HG02763 (cell line): ENCODE data around the gene ROBO1.

Source experiments
- ATAC-seq: cut with Tn5 transposase; IDR thresholded peaks from one replicate; pipeline ENCODE4 v1.9.1; 2021; ENCODE audit warnings: mild to moderate bottlenecking, moderate library complexity; ENCODE audit not compliant: unreplicated experiment

Gene ROBO1

GRCh38 chr3:79385211-79385610 lies 382.6 kb downstream of the ROBO1 start:
- ATAC-seq: no peak

- ATAC-seq: no peak
These were observed 384.3 kb downstream of the ROBO1 start for GRCh38 chr3:79383402-79384012.

GRCh38 chr3:79380581-79380980 lies 387.2 kb downstream of the ROBO1 start:
- no peak for ATAC-seq

GRCh38 chr3:79378064-79378463 lies 389.7 kb downstream of the ROBO1 start:
- no peak for ATAC-seq

- no peak for ATAC-seq
These were observed 398.5 kb downstream of the ROBO1 start for GRCh38 chr3:79369306-79369705.

- ATAC-seq: no peak
These were observed 399.4 kb downstream of the ROBO1 start for GRCh38 chr3:79368403-79368802.

- ATAC-seq: no peak
These were observed 400.0 kb downstream of the ROBO1 start for GRCh38 chr3:79367803-79368202.

- ATAC-seq: no peak
These were observed 400.7 kb downstream of the ROBO1 start for GRCh38 chr3:79367066-79367465.

GRCh38 chr3:79366414-79366813 lies 401.4 kb downstream of the ROBO1 start:
- ATAC-seq: no peak

- no peak for ATAC-seq
These were observed 403.0 kb downstream of the ROBO1 start for GRCh38 chr3:79364784-79365183.

GRCh38 chr3:79362571-79363270 lies 405.1 kb downstream of the ROBO1 start:
- ATAC-seq: no peak

- peak; percentile 67 for ATAC-seq
These were observed 405.9 kb downstream of the ROBO1 start for GRCh38 chr3:79361748-79362378.

- ATAC-seq: no peak
These were observed 409.5 kb downstream of the ROBO1 start for GRCh38 chr3:79358327-79358726.

- ATAC-seq: no peak
These were observed 413.6 kb downstream of the ROBO1 start for GRCh38 chr3:79354179-79354688.

- ATAC-seq: no peak
These were observed 416.1 kb downstream of the ROBO1 start for GRCh38 chr3:79351699-79352098.

- ATAC-seq: no peak
These were observed 422.6 kb downstream of the ROBO1 start for GRCh38 chr3:79344876-79345871.

GRCh38 chr3:79341961-79342360 lies 425.8 kb downstream of the ROBO1 start:
- no peak for ATAC-seq

GRCh38 chr3:79339846-79340245 lies 428.0 kb downstream of the ROBO1 start:
- ATAC-seq: no peak

- ATAC-seq: no peak
These were observed 430.0 kb downstream of the ROBO1 start for GRCh38 chr3:79337798-79338197.

GRCh38 chr3:79329154-79329553 lies 438.6 kb downstream of the ROBO1 start:
- no peak for ATAC-seq

GRCh38 chr3:79326642-79327041 lies 441.2 kb downstream of the ROBO1 start:
- no peak for ATAC-seq
